ENCODE results near the gene FSTL5. TPM values are rescaled to one million over a fixed set of nuclear protein-coding genes. Genes with fewer than 3 reads are reported as not detected.

The FSTL5 gene
- total and polyA plus RNA-seq, 8 donors, result 0.08 to 1.9 (median 0.16) TPM

DNA sequence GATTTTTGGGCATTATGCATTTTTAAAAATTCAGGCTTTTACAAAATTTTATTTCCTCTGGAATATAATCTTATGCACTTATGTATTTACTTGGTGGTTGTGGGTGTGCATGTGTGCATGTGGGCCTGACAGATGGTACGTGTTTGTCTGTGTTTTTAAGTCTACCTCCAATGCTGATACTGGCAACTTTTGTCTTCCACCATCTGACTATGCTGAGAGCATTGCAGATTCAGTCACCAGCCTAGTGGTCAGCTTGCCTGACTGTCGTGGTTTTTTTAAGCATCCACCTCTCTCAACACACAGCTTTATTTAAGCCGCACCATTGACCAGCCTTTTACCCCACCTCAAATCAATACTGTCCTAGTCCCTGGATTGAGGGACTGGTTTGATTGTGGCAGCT is 37.1 kb downstream of the FSTL5 start:
- TF ChIP-seq CTCF (IDR thresholded peaks at IDR 0.05), result no peak

DNA sequence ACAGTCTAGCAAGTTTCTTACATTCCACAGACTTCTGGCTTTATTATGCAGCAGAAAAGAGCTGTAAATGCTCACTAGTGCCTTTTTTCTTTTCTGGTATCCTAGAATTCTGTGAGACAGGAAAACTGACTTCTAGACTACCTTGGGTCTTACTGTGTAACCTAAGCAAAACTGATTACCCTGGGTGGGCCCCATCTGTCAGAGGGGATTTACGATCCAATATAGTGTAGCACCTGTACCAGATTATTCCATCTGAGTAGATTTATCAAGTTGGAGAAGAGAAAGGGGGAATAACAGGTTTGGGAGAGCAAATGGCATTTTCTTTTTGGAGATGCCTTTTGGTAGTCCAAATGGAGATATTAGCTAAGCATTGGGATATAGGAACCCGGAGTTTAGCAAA is 46.7 kb downstream of the FSTL5 start:
- Histone ChIP-seq H3K4me1 (no peaks in the 10 kb centered on the region), H3K27me3 (no peaks in the 10 kb centered on the region), H3K27ac (no peak overlapping the region), H3K9me3 (no peaks in the 10 kb centered on the region), H3K36me3 (no peaks in the 10 kb centered on the region), H3K4me3 (no peak overlapping the region)
- TF ChIP-seq CTCF (IDR thresholded peaks at IDR 0.05), result no peak
- ATAC-seq, result no peak
- no peak for DNase-seq
- intact Hi-C loops (cut with DNase I), result no loop called here
- 57 to 62% methylated on average over 2 of the region's 2 CpGs for WGBS, 2 donors
- no peak for FAIRE-seq

More for the DNA sequence above, 37.1 kb downstream of the FSTL5 start:
- 39 to 51% methylated on average over 3 of the region's 3 CpGs for WGBS, 2 donors
- no peaks in the 10 kb centered on the region for H3K36me3 ChIP-seq
- H3K27me3 ChIP-seq, result no peaks in the 10 kb centered on the region
- FAIRE-seq, result no peak
- no peaks in the 10 kb centered on the region for H3K4me1 ChIP-seq
- H3K9me3 ChIP-seq, result no peaks in the 10 kb centered on the region
- no peak for ATAC-seq
- DNase-seq, result no peak
- intact Hi-C loops (cut with DNase I), result no loop called here
- no peak overlapping the region for H3K27ac ChIP-seq
- no peak overlapping the region for H3K4me3 ChIP-seq

DNA sequence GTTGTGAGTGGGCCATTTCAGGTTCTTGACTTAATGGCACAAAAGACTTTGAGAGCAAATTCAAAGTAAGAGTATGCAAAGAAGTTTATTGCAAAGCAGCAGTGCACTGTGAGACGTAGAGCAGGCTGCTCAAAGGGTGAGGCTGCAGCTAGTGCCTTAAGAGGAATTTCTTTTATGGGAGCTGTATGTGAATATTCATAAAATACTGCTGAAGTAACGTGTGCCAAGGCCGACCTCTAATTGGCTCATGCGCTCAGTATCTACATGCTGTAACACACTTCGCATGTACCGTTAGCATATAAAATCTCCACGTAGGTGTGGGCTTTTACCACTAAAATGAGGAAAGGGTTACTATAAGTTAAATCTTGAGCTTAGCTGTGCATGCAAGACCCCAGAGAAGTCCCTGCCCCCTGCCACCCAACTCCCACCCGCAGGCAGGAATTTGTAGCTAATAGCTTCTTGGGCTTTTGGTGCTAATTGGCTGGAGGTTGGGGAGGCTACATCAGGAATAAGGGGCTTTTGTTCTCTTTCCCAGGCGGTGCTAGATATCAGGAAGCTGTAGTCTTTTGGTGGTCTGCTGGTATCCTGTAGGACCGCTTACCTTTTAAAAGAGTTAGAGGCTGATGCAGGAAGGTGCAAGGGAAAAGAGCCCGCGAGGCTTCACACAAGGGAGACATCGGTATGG is 47.6 kb downstream of the FSTL5 start:
- H3K36me3 ChIP-seq, result no peaks in the 10 kb centered on the region
- H3K27ac ChIP-seq, result no peak overlapping the region
- intact Hi-C loops (cut with DNase I), result no loop called here
- H3K27me3 ChIP-seq, result no peaks in the 10 kb centered on the region
- no peak for TF ChIP-seq CTCF (IDR thresholded peaks at IDR 0.05)
- H3K4me1 ChIP-seq, result no peaks in the 10 kb centered on the region
- no peaks in the 10 kb centered on the region for H3K9me3 ChIP-seq
- no peak for ATAC-seq
- no peak for FAIRE-seq
- 60 to 65% methylated on average over 13 of the region's 13 CpGs for WGBS, 2 donors
- DNase-seq, result no peak
- no peak overlapping the region for H3K4me3 ChIP-seq

DNA sequence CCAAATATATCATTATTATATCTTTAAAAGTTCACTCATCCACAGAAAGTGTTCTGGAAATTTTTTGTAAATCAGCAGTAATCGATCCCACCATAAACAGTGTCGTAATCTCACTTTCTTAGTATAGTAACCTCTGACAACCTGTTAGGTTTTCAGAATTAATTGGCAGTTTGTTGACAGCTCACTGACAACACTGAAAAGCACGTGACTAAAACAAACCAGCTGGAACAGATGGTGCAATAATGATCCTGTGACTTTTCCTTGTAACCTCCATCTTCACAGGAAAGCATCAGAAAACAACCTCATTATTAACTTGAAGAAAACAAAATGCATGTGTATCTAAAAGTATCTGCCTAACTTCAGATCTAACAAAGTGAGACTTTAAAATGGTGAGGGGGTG is 48.5 kb downstream of the FSTL5 start:
- intact Hi-C loops (cut with DNase I), result no loop called here
- H3K27ac ChIP-seq, result no peak overlapping the region
- no peaks in the 10 kb centered on the region for H3K27me3 ChIP-seq
- FAIRE-seq (no peak), ATAC-seq (no peak), DNase-seq (no peak)
- H3K36me3 ChIP-seq, result no peaks in the 10 kb centered on the region
- H3K4me3 ChIP-seq, result no peak overlapping the region
- no peaks in the 10 kb centered on the region for H3K4me1 ChIP-seq
- TF ChIP-seq CTCF (IDR thresholded peaks at IDR 0.05), result no peak
- 9% methylated on average over 3 of the region's 3 CpGs for WGBS, 2 donors
- peaks cover 0 to 3% (median 0%) of the 10 kb centered on the region in 4 donors for H3K9me3 ChIP-seq

DNA sequence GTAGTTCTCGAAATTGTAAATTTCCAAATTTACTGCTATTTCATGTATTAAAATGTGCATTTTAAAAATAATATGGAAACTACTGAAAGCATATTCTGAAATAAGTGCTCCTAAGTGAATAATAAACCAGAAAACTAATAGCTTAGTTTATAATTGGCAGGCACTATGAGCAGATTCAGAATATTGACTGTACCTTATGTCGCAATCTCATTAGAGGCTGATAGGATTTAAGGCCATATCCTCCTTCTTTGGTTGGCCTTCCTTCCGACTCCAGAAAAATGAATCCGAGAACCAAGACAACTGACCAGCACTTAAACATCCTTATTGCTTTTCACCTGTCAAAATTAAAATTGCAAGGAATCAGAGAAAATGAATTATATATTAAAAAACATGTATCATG is 52.7 kb downstream of the FSTL5 start:
- TF ChIP-seq CTCF (IDR thresholded peaks at IDR 0.05), result no peak

More for the DNA sequence above, 52.7 kb downstream of the FSTL5 start:
- intact Hi-C loops (cut with DNase I), result no loop called here
- 83 to 86% methylated on average over 4 of the region's 4 CpGs for WGBS, 2 donors
- FAIRE-seq (no peak), ATAC-seq (no peak), DNase-seq (no peak)
- Histone ChIP-seq H3K27ac (no peak overlapping the region), H3K27me3 (no peaks in the 10 kb centered on the region), H3K36me3 (no peaks in the 10 kb centered on the region), H3K4me3 (no peak overlapping the region), H3K9me3 (peaks cover 0 to 3% (median 0%) of the 10 kb centered on the region in 4 donors), H3K4me1 (no peaks in the 10 kb centered on the region)
